Activated naive CD8-positive, alpha-beta T cell treated with anti-CD3 and anti-CD28 coated beads, Interleukin-2, amount 50 U/mL, for 24 hours (primary cell): ENCODE data around the gene ITGB5.

Experiments used
- ATAC-seq: fragments of 150-1000 bp; cut with Tn5 transposase; one replicate; pipeline ENCODE4 v1.10.0; 2021
- DNase-seq: peaks from one replicate; pipeline ENCODE4 v3.0.0; 2021
- H3K27ac Mint-ChIP-seq: one replicate; pipeline ENCODE4 v1.8.0; 2021; ENCODE audit warnings: mild to moderate bottlenecking, mixed read lengths
- H3K27me3 Mint-ChIP-seq: one replicate; pipeline ENCODE4 v1.8.0; 2021; ENCODE audit warnings: mixed read lengths
- H3K36me3 Mint-ChIP-seq: one replicate; pipeline ENCODE4 v1.8.0; 2021; ENCODE audit warnings: low read depth, mixed read lengths
- H3K4me1 Mint-ChIP-seq: one replicate; pipeline ENCODE4 v1.8.0; 2021; ENCODE audit warnings: mixed read lengths
- H3K4me3 Mint-ChIP-seq: one replicate; pipeline ENCODE4 v1.8.0; 2021; ENCODE audit warnings: mild to moderate bottlenecking, moderate library complexity, mixed read lengths
- H3K9me3 Mint-ChIP-seq: one replicate; pipeline ENCODE4 v1.8.0; 2021; ENCODE audit warnings: mixed read lengths

Gene ITGB5

GRCh38 chr3:124748560-124749198, 138.5 kb downstream of the ITGB5 start:
- no peak overlapping the region for H3K4me3 Mint-ChIP-seq
- H3K27me3 Mint-ChIP-seq, result no peaks in the 10 kb centered on the region
- ATAC-seq (no peak), DNase-seq (no peak)
- no peaks in the 10 kb centered on the region for H3K4me1 Mint-ChIP-seq
- H3K36me3 Mint-ChIP-seq, result peaks cover 26% of the 10 kb centered on the region
- H3K9me3 Mint-ChIP-seq, result no peaks in the 10 kb centered on the region
- no peak overlapping the region for H3K27ac Mint-ChIP-seq

GRCh38 chr3:124747111-124747981, 139.8 kb downstream of the ITGB5 start:
- Mint-ChIP-seq H3K9me3 (no peaks in the 10 kb centered on the region), H3K4me1 (no peaks in the 10 kb centered on the region), H3K36me3 (peaks cover 32% of the 10 kb centered on the region), H3K27ac (no peak overlapping the region), H3K27me3 (no peaks in the 10 kb centered on the region), H3K4me3 (no peak overlapping the region)
- ATAC-seq (peak; percentile 15), DNase-seq (no peak)

GRCh38 chr3:124745756-124746155, 141.4 kb downstream of the ITGB5 start:
- Mint-ChIP-seq H3K9me3 (no peaks in the 10 kb centered on the region), H3K4me3 (no peak overlapping the region), H3K36me3 (peaks cover 45% of the 10 kb centered on the region), H3K27ac (no peak overlapping the region), H3K4me1 (no peaks in the 10 kb centered on the region), H3K27me3 (no peaks in the 10 kb centered on the region)
- DNase-seq (no peak), ATAC-seq (no peak)

- H3K9me3 Mint-ChIP-seq, result no peaks in the 10 kb centered on the region
- no peak overlapping the region for H3K4me3 Mint-ChIP-seq
- no peak for DNase-seq
- ATAC-seq, result no peak
- H3K27me3 Mint-ChIP-seq, result no peaks in the 10 kb centered on the region
- peaks cover 15% of the 10 kb centered on the region for H3K4me1 Mint-ChIP-seq
- no peak overlapping the region for H3K27ac Mint-ChIP-seq
- peaks cover 76% of the 10 kb centered on the region for H3K36me3 Mint-ChIP-seq
These were observed 146.1 kb downstream of the ITGB5 start for GRCh38 chr3:124741027-124741426.

- Mint-ChIP-seq H3K27me3 (peaks cover 10% of the 10 kb centered on the region), H3K4me3 (peak overlapping the region; percentile 100)
- no peak for ATAC-seq
These were observed 155.4 kb downstream of the ITGB5 start for GRCh38 chr3:124731760-124732159.

GRCh38 chr3:124730941-124731297, 156.2 kb downstream of the ITGB5 start:
- ATAC-seq, result no peak
- Mint-ChIP-seq H3K27me3 (peaks cover 13% of the 10 kb centered on the region), H3K4me1 (peaks cover 41% of the 10 kb centered on the region), H3K36me3 (peaks cover 27% of the 10 kb centered on the region), H3K9me3 (no peaks in the 10 kb centered on the region), H3K27ac (peak overlapping the region; percentile 99), H3K4me3 (peak overlapping the region; percentile 100)
- DNase-seq, result peak; percentile 30

More at GRCh38 chr3:124731760-124732159, 155.4 kb downstream of the ITGB5 start:
- Mint-ChIP-seq H3K9me3 (no peaks in the 10 kb centered on the region), H3K27ac (no peak overlapping the region), H3K36me3 (peaks cover 32% of the 10 kb centered on the region), H3K4me1 (peaks cover 42% of the 10 kb centered on the region)
- DNase-seq, result no peak

GRCh38 chr3:124730129-124730940, 156.8 kb downstream of the ITGB5 start, which contains the start of gene UMPS:
UMPS (plus strand) TSS chr3:124730452; CDS start chr3:124730472, 20 bp downstream.
- Mint-ChIP-seq H3K27ac (peak within 1 kb of the TSS; percentile 99), H3K4me1 (peaks cover 41% of the 10 kb centered on the region), H3K4me3 (peak within 1 kb of the TSS; percentile 100), H3K27me3 (peaks cover 13% of the 10 kb centered on the region), H3K9me3 (no peaks in the 10 kb centered on the region), H3K36me3 (peaks cover 24% of the 10 kb centered on the region)
- DNase-seq (peak; percentile 95), ATAC-seq (peak; percentile 98)

GRCh38 chr3:124722589-124722988, 164.6 kb downstream of the ITGB5 start:
- ATAC-seq, result no peak
- Mint-ChIP-seq H3K4me3 (no peak overlapping the region), H3K27me3 (peaks cover 35% of the 10 kb centered on the region)

GRCh38 chr3:124714223-124714853, 172.8 kb downstream of the ITGB5 start:
- H3K4me3 Mint-ChIP-seq, result no peak overlapping the region
- no peaks in the 10 kb centered on the region for H3K36me3 Mint-ChIP-seq
- peaks cover 27% of the 10 kb centered on the region for H3K27me3 Mint-ChIP-seq
- ATAC-seq, result no peak
- H3K4me1 Mint-ChIP-seq, result no peaks in the 10 kb centered on the region
- DNase-seq, result no peak
- no peak overlapping the region for H3K27ac Mint-ChIP-seq
- no peaks in the 10 kb centered on the region for H3K9me3 Mint-ChIP-seq

More at GRCh38 chr3:124722589-124722988, 164.6 kb downstream of the ITGB5 start:
- DNase-seq, result no peak
- H3K36me3 Mint-ChIP-seq, result no peaks in the 10 kb centered on the region
- no peaks in the 10 kb centered on the region for H3K9me3 Mint-ChIP-seq
- no peaks in the 10 kb centered on the region for H3K4me1 Mint-ChIP-seq
- no peak overlapping the region for H3K27ac Mint-ChIP-seq
